ENCODE results near the gene ADGRG6. TPM values are rescaled to one million over a fixed set of nuclear protein-coding genes. Genes with fewer than 3 reads are reported as not detected.
A peak's percentile ranks its signal among the peaks of the same experiment; 100 is the strongest.

The ADGRG6 gene
- total RNA-seq, 1 experiment from 2014 or later: 2.5 TPM

DNA sequence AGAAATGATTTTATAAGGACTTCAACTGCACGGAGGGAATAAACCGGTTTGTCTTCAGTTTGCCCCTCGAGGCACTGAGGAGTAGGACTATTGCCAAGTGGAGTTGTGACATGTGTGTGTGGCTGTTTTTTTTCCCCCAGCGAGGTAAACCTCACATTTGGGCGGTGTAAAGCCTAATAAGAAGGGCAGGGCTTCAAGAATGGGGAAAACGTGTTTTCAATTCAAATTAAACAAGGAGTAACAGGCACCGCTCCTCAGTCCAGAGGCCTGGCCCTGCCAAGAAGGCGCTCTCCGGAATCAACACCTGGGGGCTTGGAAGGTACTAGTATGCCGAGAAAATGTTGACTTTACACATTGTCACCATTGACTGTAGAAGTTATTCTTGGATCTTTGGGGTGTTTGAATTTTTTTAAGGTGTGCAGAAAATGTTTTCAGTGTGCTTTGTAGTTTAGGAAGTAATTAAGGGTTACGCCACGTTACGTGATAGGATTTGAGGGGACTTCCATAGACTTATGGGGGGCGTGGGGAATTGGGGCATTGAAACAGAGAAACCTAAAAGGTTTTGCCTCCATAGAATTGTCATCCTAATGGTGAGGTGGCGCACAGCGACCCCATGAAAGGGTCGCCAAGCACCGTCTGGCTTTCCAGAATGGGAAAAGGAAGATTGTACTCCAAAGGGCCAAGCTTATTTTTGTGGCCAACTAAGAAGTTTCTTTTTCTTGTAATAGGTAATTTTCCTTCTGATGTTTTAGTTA lies 791 bp downstream of the ADGRG6 start:
- Histone ChIP-seq H3K79me2 (ENCODE audit: insufficient read depth, low read length) (no peaks in the 10 kb centered on the region), H2AFZ (ENCODE audit: low read length) (no peak overlapping the region), H4K20me1 (ENCODE audit: control insufficient read depth, insufficient read depth, insufficient read length) (no peaks in the 10 kb centered on the region), H4K91ac (ENCODE audit: insufficient read length, low read depth, low read length) (no peak overlapping the region), H3T11ph (ENCODE audit: low read length) (no peak overlapping the region), H3K9me3 (ENCODE audit: control insufficient read depth, low read depth, low read length) (no peaks in the 10 kb centered on the region), H4K8ac (replicated peaks; ENCODE audit: insufficient read length, low read depth, low read length) (no peak overlapping the region), H3K4ac (ENCODE audit: low read depth, low read length) (no peak overlapping the region), H3K4me2 (ENCODE audit: insufficient read depth, insufficient read length, low read length) (peak overlapping the region; percentile 65), H2BK15ac (ENCODE audit: low read depth, low read length) (no peak overlapping the region), H2AK5ac (ENCODE audit: insufficient read length, low read length) (no peak overlapping the region), H3K27ac (ENCODE audit: insufficient read length, low read depth, low read length) (no peak overlapping the region), H3K4me1 (ENCODE audit: insufficient read depth, low read length) (no peaks in the 10 kb centered on the region; the same call in 1 of the 2 replicates), H3K9ac (ENCODE audit: extremely low read depth, insufficient read length, low read length) (no peak overlapping the region), H2BK5ac (ENCODE audit: insufficient read length, low read length) (no peak overlapping the region), H3K56ac (ENCODE audit: insufficient read length, low read depth, low read length) (no peak overlapping the region), H3K23me2 (ENCODE audit: insufficient read length, low read depth, low read length, poor library complexity, severe bottlenecking) (peaks cover 7% of the 10 kb centered on the region), H3K14ac (ENCODE audit: insufficient read depth, low read length) (no peak overlapping the region), H2BK120ac (ENCODE audit: low read depth, low read length, poor library complexity, severe bottlenecking) (no peak overlapping the region), H4K5ac (ENCODE audit: insufficient read length, low read depth, low read length) (no peak overlapping the region), H3K23ac (ENCODE audit: insufficient read length, low read depth, low read length) (no peak overlapping the region), H2BK12ac (ENCODE audit: insufficient read length, low read depth, low read length) (no peak overlapping the region), H3K27me3 (ENCODE audit: insufficient read depth, low read length) (peaks cover 8% of the 10 kb centered on the region; the same call in 1 of the 2 replicates), H2BK20ac (ENCODE audit: low read depth, low read length, poor library complexity, severe bottlenecking) (no peak overlapping the region), H3K18ac (ENCODE audit: insufficient read length, low read depth, low read length) (no peak overlapping the region), H3K79me1 (ENCODE audit: insufficient read depth, low read depth, low read length, poor library complexity, severe bottlenecking) (no peaks in the 10 kb centered on the region)
- no peak for TF ChIP-seq CTCF (conservative IDR thresholded peaks at IDR 0.05)
- Mint-ChIP-seq H3K9me3 (peaks cover 0 to 3% of the 10 kb centered on the region in 2 experiments; a peak in 1 of 5 replicates), H3K36me3 (ENCODE audit: insufficient read depth in 1 of 3, low read depth in 3 of 3) (no peaks in the 10 kb centered on the region; a peak in 1 of 7 replicates), H3K4me3 (peak overlapping the region; percentile 77 to 84), H3K27me3 (ENCODE audit: low read depth) (peaks cover 35% of the 10 kb centered on the region), H3K4me1 (peaks cover 24 to 28% of the 10 kb centered on the region in 2 experiments), H3K27ac (no peak overlapping the region)
- no CpG with 5 or more reads among the region's 18 CpGs for WGBS (ENCODE audit: extremely low coverage, insufficient read length, low lambda C conversion rate)
- DNase-seq: peak; percentile 33
